Subcutaneous adipose tissue (tissue), 4 donors: ENCODE measurements around the gene SP1. TPM values are rescaled to one million over a fixed set of nuclear protein-coding genes. Genes with fewer than 3 reads are reported as not detected.

Source experiments
- total RNA-seq, 4 donors: library from RNA; depleted of rRNA; stranded (reverse); fragments of >200 nt; gene quantifications; one replicate each; pipeline ENCODE4 v1.1.0, GENCODE V29; 2016
- TF ChIP-seq, protein P1 (sequence below): fragments of 450-650 bp; IDR thresholded peaks from one replicate; pipeline ENCODE4 v1.5.1; 2016; ENCODE audit warnings: low read depth, mild to moderate bottlenecking, control low read depth, antibody characterized with exemption, moderate library complexity

Gene SP1
- total RNA-seq, 4 donors from 2014 or later, result 53.0 to 81.8 (median 72.7) TPM

DNA sequence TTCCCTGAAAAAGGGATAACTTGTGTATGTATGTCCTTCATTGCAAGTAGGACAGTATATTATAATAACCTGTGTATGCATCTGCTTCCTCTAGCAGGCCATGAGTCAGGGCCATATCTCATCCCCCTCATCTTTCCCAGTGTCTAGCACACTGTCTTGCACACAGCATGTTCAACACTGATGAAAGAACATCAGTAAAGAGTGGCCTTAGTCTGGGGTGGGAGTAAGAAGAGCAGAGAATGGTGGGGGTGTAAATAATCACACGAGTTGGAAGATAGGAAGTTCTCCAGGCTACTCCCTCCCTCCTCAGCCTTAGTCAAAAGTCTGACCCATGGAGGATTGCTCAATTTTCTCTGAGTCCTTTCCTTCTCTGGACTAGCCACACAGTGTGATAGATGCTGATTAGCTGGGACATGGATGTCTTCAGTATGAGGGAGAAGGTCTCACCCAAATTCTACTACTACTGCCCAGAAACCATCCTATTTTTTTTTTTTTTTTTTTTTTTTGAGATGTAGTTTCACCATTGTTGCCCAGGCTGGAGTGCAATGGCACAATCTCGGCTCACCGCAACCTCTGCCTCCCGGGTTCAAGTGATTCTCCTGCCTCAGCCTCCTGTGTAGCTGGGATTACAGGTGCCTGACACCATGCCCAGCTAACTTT lies 14.6 kb upstream of the SP1 start:
- TF ChIP-seq, protein P1, sequence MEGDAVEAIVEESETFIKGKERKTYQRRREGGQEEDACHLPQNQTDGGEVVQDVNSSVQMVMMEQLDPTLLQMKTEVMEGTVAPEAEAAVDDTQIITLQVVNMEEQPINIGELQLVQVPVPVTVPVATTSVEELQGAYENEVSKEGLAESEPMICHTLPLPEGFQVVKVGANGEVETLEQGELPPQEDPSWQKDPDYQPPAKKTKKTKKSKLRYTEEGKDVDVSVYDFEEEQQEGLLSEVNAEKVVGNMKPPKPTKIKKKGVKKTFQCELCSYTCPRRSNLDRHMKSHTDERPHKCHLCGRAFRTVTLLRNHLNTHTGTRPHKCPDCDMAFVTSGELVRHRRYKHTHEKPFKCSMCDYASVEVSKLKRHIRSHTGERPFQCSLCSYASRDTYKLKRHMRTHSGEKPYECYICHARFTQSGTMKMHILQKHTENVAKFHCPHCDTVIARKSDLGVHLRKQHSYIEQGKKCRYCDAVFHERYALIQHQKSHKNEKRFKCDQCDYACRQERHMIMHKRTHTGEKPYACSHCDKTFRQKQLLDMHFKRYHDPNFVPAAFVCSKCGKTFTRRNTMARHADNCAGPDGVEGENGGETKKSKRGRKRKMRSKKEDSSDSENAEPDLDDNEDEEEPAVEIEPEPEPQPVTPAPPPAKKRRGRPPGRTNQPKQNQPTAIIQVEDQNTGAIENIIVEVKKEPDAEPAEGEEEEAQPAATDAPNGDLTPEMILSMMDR, result no peak

- TF ChIP-seq, protein P1, result no peak
These were observed 3.2 kb upstream of the SP1 start for GRCh38 chr12:53376747-53377146.

DNA sequence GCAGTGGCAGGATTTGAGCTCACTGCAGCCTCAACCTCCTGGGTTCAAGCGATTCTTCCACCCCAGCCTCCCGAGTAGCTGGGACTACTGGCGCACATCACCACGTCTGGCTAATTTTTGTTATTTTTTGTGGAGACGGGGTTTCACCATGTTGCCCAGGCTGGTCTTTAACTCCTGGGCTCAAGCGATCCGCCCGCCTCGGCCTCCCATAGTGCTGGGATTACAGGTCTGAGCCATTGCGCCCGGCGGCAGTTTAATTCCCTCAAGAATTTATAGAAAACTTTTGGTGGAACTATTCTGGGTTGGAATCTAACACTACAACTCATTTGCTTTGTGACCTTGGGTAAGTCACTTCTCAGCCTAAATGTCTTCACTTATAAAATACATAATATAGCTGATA lies 1.8 kb upstream of the SP1 start:
- TF ChIP-seq, protein P1, result no peak

DNA sequence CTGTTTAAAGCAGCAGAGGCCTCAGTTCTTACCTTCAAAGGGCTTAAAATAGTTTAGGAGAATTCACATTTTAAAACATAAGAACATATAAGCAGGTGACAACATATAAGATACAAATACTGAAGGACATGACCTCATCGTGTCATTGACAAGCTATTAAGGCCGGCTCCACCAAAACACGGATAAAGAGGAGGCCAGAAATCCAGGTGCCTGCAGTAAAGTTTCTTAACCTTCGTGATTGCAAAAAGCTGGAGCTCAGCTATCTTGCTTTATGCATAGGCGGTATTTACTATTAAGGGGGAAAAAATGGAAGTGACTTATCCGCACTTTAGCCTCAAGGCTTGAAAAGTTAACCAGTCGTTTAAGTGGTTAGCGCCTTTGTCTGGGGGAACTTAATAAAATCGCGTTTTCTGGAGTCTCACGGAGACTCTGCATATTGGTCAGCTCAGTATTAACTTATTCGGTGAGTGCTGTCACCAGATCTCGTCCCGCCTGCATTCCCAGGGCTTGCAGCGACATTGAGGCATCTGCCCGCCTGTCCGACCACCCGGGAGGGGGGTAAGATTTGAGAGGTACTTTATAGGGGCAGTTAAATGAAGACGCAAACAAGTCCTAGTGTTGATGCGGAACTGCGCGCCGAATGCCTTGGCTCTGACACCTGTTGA lies 1.1 kb upstream of the SP1 start:
- TF ChIP-seq, protein P1, result no peak

- TF ChIP-seq, protein P1, result no peak
These were observed 430 bp upstream of the SP1 start for GRCh38 chr12:53379389-53380103.

- TF ChIP-seq, protein P1, result no peak
These were observed 1.1 kb downstream of the SP1 start for GRCh38 chr12:53380794-53381730.
